ENCODE data around the gene GPANK1.

GPANK1 gene

GRCh38 chr6:31690231-31691077 is 25.7 kb upstream of the GPANK1 start:
- no peak for DNase-seq

- DNase-seq = no peak
These were observed 24.7 kb upstream of the GPANK1 start for GRCh38 chr6:31689249-31690110.

GRCh38 chr6:31687860-31688693 is 23.3 kb upstream of the GPANK1 start:
- no peak for DNase-seq

DNA sequence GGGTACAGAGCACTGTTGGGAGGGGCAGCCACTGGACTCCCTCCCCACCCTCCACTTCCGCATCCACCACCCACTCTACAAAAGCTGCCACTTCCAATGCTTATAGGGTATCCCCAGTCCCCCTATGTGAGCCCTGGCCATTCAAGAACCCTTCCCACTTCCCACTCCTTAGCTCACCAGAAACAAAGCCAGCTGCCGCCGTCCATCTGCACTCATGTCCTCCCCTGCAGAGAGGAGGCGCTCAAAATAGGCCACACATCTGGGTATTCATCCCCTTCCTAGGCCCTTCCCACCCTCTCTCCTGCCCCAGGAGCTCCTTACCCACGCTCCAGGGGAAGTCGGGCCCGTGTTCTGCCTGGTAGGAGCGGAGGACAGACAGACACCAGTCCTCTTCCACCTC is 22.5 kb upstream of the GPANK1 start:
- no peak for DNase-seq

- no peak for DNase-seq
These were observed 21.7 kb upstream of the GPANK1 start for GRCh38 chr6:31686483-31686882.

GRCh38 chr6:31683591-31683990 is 18.8 kb upstream of the GPANK1 start:
- DNase-seq = no peak

DNA sequence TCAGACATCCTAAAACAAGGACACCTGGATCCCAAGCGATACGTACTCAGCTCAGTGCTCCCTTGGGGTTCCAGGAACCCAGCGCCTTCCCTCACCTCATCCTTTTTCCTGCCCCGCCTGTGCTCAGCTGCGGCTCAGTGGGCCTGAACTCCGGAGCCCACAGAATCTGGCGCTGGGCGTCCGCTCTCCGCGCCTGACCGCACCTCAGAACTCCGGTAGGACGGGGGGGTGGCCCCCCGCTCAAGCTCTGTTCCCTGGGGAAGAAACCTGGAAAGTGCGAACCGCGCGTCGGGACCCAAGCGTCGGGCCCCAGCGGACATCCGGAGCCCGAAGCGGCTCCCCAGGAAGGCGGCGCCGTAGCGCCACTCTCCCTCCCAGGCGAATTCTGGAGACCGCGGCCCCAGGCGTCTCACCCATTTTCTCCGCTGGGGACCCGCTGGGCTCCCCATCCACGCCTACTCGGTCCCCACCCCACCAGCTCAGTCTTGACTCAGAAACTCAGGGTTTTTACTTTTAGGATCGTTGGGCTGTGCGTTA is 16.4 kb upstream of the GPANK1 start:
- DNase-seq = peak; percentile 21

DNA sequence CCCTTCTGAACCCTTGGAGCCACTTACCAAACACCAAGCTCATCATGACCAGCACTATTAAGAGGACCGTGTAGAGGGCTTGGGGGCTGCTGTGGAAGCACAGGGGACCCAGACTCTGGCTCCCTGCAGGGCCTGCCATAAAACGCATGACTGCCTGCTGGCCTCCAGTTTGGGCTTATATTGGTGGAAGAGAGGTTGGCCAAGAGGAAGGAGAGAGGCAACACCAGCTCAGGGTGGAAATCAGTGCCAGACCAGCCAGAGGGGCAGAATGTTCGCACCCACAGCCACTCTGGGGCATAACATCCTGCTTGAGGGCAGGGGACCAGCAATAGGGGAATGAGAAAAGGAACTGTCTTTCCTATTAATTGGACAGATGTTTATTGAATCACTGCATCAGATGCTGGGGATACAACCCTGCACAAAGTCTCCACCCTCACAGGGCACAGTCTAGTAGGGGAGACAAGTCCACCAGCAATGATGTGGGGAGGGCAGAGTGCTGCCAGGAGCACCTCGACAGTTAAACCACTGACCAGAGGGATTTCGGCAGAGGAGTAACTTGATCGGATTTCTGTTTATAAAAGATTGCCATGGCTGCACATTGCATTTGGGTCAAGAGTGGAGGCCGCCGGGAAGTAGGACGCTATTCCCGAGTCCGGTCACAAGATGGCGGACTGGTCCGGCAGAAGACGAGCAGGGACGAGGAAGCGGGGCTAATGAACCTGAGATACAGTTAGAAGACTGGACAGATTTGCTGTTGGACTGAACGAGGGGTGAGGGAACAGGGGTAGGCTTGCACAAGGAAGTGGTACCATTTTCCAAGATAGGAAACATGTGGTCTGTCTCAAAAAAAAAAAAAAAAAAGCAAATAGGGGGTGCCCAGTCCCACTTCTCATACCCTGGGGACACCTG is 15.7 kb upstream of the GPANK1 start, which contains the start of gene LY6G5C:
Gene LY6G5C, minus strand, starts transcription at position 842 of the 909 bp plus-strand sequence. Its CDS starts 694 bp downstream, at position 148.
- peak; percentile 54 for DNase-seq

DNA sequence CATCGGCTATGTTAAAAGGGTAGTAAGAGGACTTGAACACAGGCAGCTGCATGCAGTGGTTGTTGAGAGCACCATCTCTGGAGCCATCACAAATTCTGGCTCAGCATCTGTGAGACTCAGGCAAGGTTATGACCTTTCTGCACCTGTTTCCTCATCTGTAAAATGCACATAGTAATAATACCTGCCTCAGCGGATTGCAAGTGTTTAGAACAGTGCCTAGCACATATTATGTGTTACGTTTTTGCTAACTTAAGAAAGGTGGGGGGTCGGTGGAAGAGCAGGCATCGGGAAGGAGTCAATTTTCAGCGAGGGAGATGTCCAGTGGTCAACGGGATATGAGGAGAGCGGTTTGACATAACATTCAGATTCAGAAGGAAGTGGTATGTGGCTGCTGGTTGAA is 13.2 kb upstream of the GPANK1 start:
- no peak for DNase-seq

DNA sequence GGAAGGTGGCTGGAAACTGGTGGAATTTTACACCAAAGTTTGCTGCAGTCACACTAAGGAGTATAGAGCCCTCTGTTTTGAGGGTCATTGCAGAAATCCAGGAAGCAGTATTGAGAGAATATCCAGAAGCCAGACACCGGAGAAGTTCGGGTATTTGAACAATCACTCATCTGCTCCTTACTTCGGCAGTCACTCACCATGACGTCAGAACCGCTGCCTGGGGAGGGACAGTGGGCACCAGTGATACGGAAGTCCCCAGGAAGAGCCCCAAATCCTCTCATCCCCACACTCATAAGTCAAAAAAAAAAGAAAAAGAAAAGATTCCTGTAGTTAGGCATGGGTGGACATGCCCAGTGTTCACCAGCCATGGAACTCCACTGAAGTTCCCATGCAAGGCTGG is 12.1 kb upstream of the GPANK1 start:
- no peak for DNase-seq

DNA sequence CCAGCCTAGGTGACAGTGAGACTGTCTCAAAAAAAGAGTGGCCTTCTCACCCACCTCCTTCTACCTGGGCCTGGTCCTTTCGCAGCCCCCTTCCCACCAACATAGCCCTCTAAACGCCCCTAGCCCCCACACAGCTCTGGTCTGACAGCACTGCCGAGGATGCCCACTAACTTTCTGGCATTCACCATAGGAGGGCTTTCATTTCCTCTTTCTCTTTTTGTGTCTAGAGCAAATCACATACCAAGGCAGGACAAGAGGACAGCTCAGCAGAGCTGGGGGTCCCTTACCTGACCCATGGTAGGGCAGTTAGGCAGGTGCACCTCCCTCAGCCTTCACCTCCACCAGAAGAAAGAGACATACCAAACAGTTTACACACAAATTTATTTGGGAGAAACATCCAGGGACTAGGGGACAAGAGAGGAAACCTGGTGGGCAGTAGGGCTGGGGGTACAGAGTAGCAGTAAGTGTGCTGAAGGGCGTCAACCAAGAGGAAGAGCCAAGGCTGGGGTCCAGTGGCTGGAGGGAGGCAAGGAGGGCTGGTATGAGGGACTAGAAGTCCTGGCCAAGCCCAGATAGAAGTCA is 11.6 kb upstream of the GPANK1 start:
- no peak for DNase-seq

GRCh38 chr6:31669676-31670075 is 4.9 kb upstream of the GPANK1 start, which contains the start of gene LY6G5B:
TSS of gene LY6G5B (plus strand) at chr6:31669976. CDS start at chr6:31670951, 975 bp downstream.
- no peak for DNase-seq

DNA sequence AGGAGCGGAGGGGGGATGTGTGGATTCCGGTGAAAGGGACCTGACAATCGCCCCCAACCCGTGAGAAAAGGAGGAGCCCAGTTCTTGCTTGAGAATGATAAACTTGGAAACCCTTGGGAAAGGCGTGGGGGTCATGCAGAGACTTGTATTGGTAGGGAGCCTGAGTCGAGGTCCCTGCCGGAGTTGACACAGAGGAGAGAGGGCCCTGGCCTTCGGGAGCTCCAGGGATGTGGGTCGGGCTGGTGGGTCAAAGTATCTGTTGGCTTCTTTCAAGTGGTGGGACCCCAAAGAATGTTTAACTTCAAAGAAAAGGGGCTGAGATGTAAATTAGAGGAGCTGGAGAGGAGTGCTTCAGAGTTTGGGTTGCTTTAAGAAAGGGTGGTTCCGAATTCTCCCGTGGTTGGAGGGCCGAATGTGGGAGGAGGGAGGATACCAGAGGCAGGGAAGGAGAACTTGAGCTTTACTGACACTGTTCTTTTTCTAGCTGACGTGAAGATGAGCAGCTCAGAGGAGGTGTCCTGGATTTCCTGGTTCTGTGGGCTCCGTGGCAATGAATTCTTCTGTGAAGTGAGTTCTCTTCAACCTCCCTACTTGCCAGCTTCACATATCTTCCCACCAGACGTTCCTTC is 1.7 kb upstream of the GPANK1 start:
- no peak for DNase-seq

GRCh38 chr6:31665501-31666336 is 922 bp upstream of the GPANK1 start, which contains the start of gene CSNK2B:
TSS of gene CSNK2B (plus strand) at chr6:31666080. CDS start at chr6:31666832, 752 bp downstream.
- peak; percentile 98 for DNase-seq

- no peak for DNase-seq
These were observed 622 bp downstream of the GPANK1 start for GRCh38 chr6:31663961-31664789.

GRCh38 chr6:31663126-31663960 is 1.5 kb downstream of the GPANK1 start:
- DNase-seq = no peak

DNA sequence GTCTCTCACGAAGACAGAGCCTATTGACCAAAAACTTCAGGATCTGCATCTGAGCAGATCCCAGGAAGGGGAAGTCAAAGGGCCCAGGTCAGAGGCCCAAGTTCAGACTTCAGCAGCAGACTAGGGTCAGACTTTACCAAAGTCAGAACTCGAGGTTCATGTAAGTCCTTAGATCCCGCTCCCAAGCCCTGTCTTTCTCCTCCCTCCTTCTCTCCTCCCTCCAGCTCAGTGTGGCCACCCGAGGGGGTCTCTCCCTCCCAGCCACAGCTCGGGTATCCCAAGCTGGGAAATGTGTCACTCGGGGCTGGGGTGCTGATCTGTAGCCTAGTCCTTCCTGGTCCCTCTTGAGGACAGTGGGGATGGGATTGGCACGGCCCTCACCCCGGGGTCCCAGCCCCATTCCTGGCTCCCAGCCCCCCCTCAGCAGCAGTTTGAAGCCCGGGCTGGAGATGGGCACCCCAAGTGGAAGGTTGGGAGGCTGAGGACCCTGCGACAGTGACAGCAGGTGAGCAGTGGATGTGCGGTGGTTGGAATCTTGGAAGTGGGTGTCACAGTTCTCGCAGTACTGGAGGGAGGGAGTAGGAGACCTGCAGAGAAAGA is 2.6 kb downstream of the GPANK1 start:
- no peak for DNase-seq
